Measurements from ENCODE around the gene SLC25A43.

SLC25A43 gene

GRCh38 chrX:119417842-119418241 lies 18.7 kb downstream of the SLC25A43 start:
- no peak overlapping the region for H3K4me3 ChIP-seq (IDR thresholded peaks at IDR 0.05; ENCODE audit: insufficient read depth, low read depth, low read length)

GRCh38 chrX:119419146-119419545 lies 20.0 kb downstream of the SLC25A43 start:
- Histone ChIP-seq H3K4me2 (no peak overlapping the region), H3K4me1 (ENCODE audit: low read depth, poor library complexity, severe bottlenecking) (no peaks in the 10 kb centered on the region), H3K27me3 (ENCODE audit: insufficient read depth, low read depth) (no peaks in the 10 kb centered on the region), H3K27ac (no peak overlapping the region), H4K20me1 (ENCODE audit: insufficient read depth) (no peaks in the 10 kb centered on the region), H2AFZ (ENCODE audit: low read depth) (no peak overlapping the region), H3K79me2 (ENCODE audit: insufficient read depth, low read depth) (no peaks in the 10 kb centered on the region), H3K36me3 (ENCODE audit: insufficient read depth) (no peaks in the 10 kb centered on the region), H3K9ac (no peak overlapping the region), H3K4me3 (IDR thresholded peaks at IDR 0.05; ENCODE audit: insufficient read depth, low read depth, low read length) (no peak overlapping the region)
- TF ChIP-seq CTCF (conservative IDR thresholded peaks at IDR 0.05; ENCODE audit: low read depth, low read length) = no peak

More at GRCh38 chrX:119417842-119418241, 18.7 kb downstream of the SLC25A43 start:
- Histone ChIP-seq H3K4me2 (no peak overlapping the region), H3K79me2 (ENCODE audit: insufficient read depth, low read depth) (no peaks in the 10 kb centered on the region), H3K36me3 (ENCODE audit: insufficient read depth) (no peaks in the 10 kb centered on the region), H3K4me1 (ENCODE audit: low read depth, poor library complexity, severe bottlenecking) (no peaks in the 10 kb centered on the region), H3K27me3 (ENCODE audit: insufficient read depth, low read depth) (no peaks in the 10 kb centered on the region), H4K20me1 (ENCODE audit: insufficient read depth) (no peaks in the 10 kb centered on the region), H3K9ac (no peak overlapping the region), H3K27ac (no peak overlapping the region), H2AFZ (ENCODE audit: low read depth) (no peak overlapping the region)
- TF ChIP-seq CTCF (conservative IDR thresholded peaks at IDR 0.05; ENCODE audit: low read depth, low read length) = no peak

GRCh38 chrX:119419898-119420297 lies 20.8 kb downstream of the SLC25A43 start:
- H3K27ac ChIP-seq = no peak overlapping the region
- no peaks in the 10 kb centered on the region for H3K79me2 ChIP-seq (ENCODE audit: insufficient read depth, low read depth)
- no peak overlapping the region for H3K9ac ChIP-seq
- H2AFZ ChIP-seq (ENCODE audit: low read depth) = no peak overlapping the region
- no peaks in the 10 kb centered on the region for H3K27me3 ChIP-seq (ENCODE audit: insufficient read depth, low read depth)
- H3K4me2 ChIP-seq = no peak overlapping the region
- H3K36me3 ChIP-seq (ENCODE audit: insufficient read depth) = no peaks in the 10 kb centered on the region
- no peaks in the 10 kb centered on the region for H4K20me1 ChIP-seq (ENCODE audit: insufficient read depth)
- TF ChIP-seq CTCF (conservative IDR thresholded peaks at IDR 0.05; ENCODE audit: low read depth, low read length) = no peak
- H3K4me3 ChIP-seq (IDR thresholded peaks at IDR 0.05; ENCODE audit: insufficient read depth, low read depth, low read length) = no peak overlapping the region
- no peaks in the 10 kb centered on the region for H3K4me1 ChIP-seq (ENCODE audit: low read depth, poor library complexity, severe bottlenecking)

GRCh38 chrX:119421016-119421705 lies 22.0 kb downstream of the SLC25A43 start:
- Histone ChIP-seq H3K27ac (no peak overlapping the region), H2AFZ (ENCODE audit: low read depth) (no peak overlapping the region), H3K4me3 (IDR thresholded peaks at IDR 0.05; ENCODE audit: insufficient read depth, low read depth, low read length) (no peak overlapping the region), H3K4me1 (ENCODE audit: low read depth, poor library complexity, severe bottlenecking) (no peaks in the 10 kb centered on the region), H3K4me2 (no peak overlapping the region), H3K27me3 (ENCODE audit: insufficient read depth, low read depth) (no peaks in the 10 kb centered on the region), H3K79me2 (ENCODE audit: insufficient read depth, low read depth) (no peaks in the 10 kb centered on the region), H3K9ac (no peak overlapping the region), H3K36me3 (ENCODE audit: insufficient read depth) (no peaks in the 10 kb centered on the region), H4K20me1 (ENCODE audit: insufficient read depth) (no peaks in the 10 kb centered on the region)
- no peak for TF ChIP-seq CTCF (conservative IDR thresholded peaks at IDR 0.05; ENCODE audit: low read depth, low read length)

All from KMS-11 (cell line).